HepG2 (cell line): Measurements from ENCODE around the gene TTLL12.

Experiments used
- EZH2 ChIP-seq: conservative IDR thresholded peaks from 2 replicates; pipeline ENCODE4 v1.6.1; 2012; ENCODE audit warnings: mild to moderate bottlenecking, low read depth, low read length, moderate library complexity
- NAIF1 ChIP-seq: sonication (generic); formaldehyde crosslinking; IDR thresholded peaks from 2 replicates; pipeline ENCODE4 v1.5.0; 2020; ENCODE audit warnings: mild to moderate bottlenecking, missing genetic modification reagents, borderline replicate concordance
- POLR2A ChIP-seq, 2 experiments: IDR thresholded peaks; 2 replicates each; pipeline ENCODE4 v1.6.1; 2011; ENCODE audit warnings: low read depth in 2 of 2, low read length in 2 of 2, mild to moderate bottlenecking in 1 of 2, moderate library complexity in 1 of 2; ENCODE audit not compliant: insufficient read depth in 1 of 2
- ZKSCAN8 ChIP-seq: IDR thresholded peaks from 2 replicates; pipeline ENCODE4 v1.6.1; 2016; ENCODE audit warnings: borderline replicate concordance, missing genetic modification reagents, missing compliant biosample characterization
- ZNF784 ChIP-seq: sonication (generic); formaldehyde crosslinking; IDR thresholded peaks from 2 replicates; pipeline ENCODE4 v1.5.1; 2020; ENCODE audit warnings: missing genetic modification reagents, mild to moderate bottlenecking, borderline replicate concordance
- TF ChIP-seq, protein P1 (sequence below): sonication (generic); formaldehyde crosslinking; IDR thresholded peaks from 2 replicates; pipeline ENCODE4 v1.5.0; 2020; ENCODE audit warnings: mild to moderate bottlenecking, missing genetic modification reagents, moderate library complexity
- TF ChIP-seq, protein P2 (sequence below): sonication (generic); formaldehyde crosslinking; IDR thresholded peaks from 2 replicates; pipeline ENCODE4 v1.8.0; 2022; ENCODE audit warnings: missing genetic modification reagents, low read depth, mild to moderate bottlenecking, borderline replicate concordance
- TF ChIP-seq, protein P3 (sequence below), 2 experiments: sonication (generic) in 1 of 2; formaldehyde crosslinking in 1 of 2; IDR thresholded peaks; 2 replicates each; pipeline versions ENCODE4 v1.5.1 to v1.6.1; 2011 to 2020; ENCODE audit warnings: borderline replicate concordance in 1 of 2, low read depth in 1 of 2, low read length in 1 of 2, mild to moderate bottlenecking in 1 of 2, missing genetic modification reagents in 1 of 2, moderate library complexity in 1 of 2
- TF ChIP-seq, protein P4 (sequence below): fragments of 450-650 bp; IDR thresholded peaks from 2 replicates; pipeline ENCODE4 v1.6.1; 2017; ENCODE audit warnings: mild to moderate bottlenecking

- no peak for TF ChIP-seq ZNF784 (CRISPR knock-in tag)
- TF ChIP-seq POLR2A (IDR thresholded peaks at IDR 0.05; ENCODE audit: insufficient read depth in 1 of 2, low read depth in 2 of 2, low read length in 2 of 2): no peak
- TF ChIP-seq, protein P1, sequence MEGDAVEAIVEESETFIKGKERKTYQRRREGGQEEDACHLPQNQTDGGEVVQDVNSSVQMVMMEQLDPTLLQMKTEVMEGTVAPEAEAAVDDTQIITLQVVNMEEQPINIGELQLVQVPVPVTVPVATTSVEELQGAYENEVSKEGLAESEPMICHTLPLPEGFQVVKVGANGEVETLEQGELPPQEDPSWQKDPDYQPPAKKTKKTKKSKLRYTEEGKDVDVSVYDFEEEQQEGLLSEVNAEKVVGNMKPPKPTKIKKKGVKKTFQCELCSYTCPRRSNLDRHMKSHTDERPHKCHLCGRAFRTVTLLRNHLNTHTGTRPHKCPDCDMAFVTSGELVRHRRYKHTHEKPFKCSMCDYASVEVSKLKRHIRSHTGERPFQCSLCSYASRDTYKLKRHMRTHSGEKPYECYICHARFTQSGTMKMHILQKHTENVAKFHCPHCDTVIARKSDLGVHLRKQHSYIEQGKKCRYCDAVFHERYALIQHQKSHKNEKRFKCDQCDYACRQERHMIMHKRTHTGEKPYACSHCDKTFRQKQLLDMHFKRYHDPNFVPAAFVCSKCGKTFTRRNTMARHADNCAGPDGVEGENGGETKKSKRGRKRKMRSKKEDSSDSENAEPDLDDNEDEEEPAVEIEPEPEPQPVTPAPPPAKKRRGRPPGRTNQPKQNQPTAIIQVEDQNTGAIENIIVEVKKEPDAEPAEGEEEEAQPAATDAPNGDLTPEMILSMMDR (CRISPR knock-in tag): no peak
- TF ChIP-seq, protein P2, sequence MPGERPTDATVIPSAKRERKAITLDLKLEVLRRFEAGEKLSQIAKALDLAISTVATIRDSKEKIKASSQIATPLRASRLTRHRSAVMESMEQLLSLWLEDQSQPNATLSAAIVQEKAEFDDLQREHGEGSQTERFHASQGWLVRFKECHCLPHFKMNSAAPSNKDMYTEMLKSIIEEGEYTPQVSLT (CRISPR knock-in tag): no peak
- TF ChIP-seq NAIF1 (CRISPR knock-in tag): no peak
- no peak for TF ChIP-seq EZH2
- TF ChIP-seq, protein P3, sequence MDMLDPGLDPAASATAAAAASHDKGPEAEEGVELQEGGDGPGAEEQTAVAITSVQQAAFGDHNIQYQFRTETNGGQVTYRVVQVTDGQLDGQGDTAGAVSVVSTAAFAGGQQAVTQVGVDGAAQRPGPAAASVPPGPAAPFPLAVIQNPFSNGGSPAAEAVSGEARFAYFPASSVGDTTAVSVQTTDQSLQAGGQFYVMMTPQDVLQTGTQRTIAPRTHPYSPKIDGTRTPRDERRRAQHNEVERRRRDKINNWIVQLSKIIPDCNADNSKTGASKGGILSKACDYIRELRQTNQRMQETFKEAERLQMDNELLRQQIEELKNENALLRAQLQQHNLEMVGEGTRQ (IDR thresholded peaks at IDR 0.05; ENCODE audit: low read depth, low read length): no peak
- TF ChIP-seq, protein P3 (CRISPR knock-in tag; IDR thresholded peaks at IDR 0.05; ENCODE audit: borderline replicate concordance): no peak
- no peak for TF ChIP-seq ZKSCAN8
- TF ChIP-seq, protein P4, sequence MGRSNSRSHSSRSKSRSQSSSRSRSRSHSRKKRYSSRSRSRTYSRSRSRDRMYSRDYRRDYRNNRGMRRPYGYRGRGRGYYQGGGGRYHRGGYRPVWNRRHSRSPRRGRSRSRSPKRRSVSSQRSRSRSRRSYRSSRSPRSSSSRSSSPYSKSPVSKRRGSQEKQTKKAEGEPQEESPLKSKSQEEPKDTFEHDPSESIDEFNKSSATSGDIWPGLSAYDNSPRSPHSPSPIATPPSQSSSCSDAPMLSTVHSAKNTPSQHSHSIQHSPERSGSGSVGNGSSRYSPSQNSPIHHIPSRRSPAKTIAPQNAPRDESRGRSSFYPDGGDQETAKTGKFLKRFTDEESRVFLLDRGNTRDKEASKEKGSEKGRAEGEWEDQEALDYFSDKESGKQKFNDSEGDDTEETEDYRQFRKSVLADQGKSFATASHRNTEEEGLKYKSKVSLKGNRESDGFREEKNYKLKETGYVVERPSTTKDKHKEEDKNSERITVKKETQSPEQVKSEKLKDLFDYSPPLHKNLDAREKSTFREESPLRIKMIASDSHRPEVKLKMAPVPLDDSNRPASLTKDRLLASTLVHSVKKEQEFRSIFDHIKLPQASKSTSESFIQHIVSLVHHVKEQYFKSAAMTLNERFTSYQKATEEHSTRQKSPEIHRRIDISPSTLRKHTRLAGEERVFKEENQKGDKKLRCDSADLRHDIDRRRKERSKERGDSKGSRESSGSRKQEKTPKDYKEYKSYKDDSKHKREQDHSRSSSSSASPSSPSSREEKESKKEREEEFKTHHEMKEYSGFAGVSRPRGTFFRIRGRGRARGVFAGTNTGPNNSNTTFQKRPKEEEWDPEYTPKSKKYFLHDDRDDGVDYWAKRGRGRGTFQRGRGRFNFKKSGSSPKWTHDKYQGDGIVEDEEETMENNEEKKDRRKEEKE: no peak
Observed at GRCh38 chr22:43171607-43172006, 15.3 kb downstream of the TTLL12 start.
